Stimulated activated CD4-positive, alpha-beta T cell treated with anti-CD3 and anti-CD28 coated beads, Interleukin-12 subunit alpha, Interleukin-12 subunit beta, amount 100 ng/mL, for 48 hours (primary cell): ENCODE results near the gene MED10.
"Not testable (repeated sequence)": the region's sequence is repeated elsewhere in the genome, so short reads cannot be mapped to it uniquely, and the experiment has no call there.

ENCODE experiments used
- DNase-seq, 3 donors: peaks; one replicate each; pipeline ENCODE4 v3.0.0-alpha.2; 2020; ENCODE audit warnings: low read depth in 2 of 3, low spot score in 1 of 3

MED10 gene

GRCh38 chr5:6376974-6377520, 1.3 kb downstream of the MED10 start:
- DNase-seq = peak in 1 of 3 donors; percentile 12

GRCh38 chr5:6373081-6373846, 5.1 kb downstream of the MED10 start:
- DNase-seq = no peak

GRCh38 chr5:6372251-6373080, 5.9 kb downstream of the MED10 start:
- DNase-seq = no peak

DNA sequence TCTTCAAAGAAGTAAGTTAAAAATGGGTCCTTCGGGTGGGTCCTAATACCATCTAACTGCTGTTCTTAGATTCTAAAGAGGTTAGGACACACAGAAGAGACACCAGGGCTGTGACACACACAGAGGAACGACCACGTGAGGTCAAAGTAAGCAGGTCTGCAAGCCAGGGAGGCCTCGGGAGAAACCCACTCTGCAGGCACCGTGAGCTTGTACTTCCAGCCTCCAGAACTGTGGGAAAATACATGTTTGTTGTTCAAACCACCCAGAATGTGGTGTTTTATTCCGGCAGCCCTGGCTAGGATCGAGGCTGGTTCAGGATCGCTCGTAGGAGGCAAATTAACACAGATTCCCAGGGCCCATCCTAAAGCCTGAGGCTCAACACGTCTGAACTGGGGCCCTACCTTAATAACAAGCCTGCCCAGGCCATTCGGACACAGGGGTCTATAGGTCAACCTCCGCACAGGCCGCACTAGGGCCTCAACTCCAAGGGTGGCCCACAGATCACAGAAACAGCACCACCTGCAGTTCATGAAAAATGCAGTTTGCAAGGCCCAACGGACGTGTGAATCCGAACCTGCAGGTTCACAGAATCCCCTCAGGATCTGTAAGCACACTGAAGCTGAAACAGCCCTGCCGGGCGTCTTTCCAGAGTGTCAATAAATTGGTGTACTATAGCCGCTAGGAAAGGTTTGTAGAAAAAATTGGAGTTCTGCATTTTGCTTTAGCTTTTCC, 7.1 kb downstream of the MED10 start:
- DNase-seq = no peak

- DNase-seq = no peak
Observed at GRCh38 chr5:6370580-6370979, 7.8 kb downstream of the MED10 start.

DNA sequence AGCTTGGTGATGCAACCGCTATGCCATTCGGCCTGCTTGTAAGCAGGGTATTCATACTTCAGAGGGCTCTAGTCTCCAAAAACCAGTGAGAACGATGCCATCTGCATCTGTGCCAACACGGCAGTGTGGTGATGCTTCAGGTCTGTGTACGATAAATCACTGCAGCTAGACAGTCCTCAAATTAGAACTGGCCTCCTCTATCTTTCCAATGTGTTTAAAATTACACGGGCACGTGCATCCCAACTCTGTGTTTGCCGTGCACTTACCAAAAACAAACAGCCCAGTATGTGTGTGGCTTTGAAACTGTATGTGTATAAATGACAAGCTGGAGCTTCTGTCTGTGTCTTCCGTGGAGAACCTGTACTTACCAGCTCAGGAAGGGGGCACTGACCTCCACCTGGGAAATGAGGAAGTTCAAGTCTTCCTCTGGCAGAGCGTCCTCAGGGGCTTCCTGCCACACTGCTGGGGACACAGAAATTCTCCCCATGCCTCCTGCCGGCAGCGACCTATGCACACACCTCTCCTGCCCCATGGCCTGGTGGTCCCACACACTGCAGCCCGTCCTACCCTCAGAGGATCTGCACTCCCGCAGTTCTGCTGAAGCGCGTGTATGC, 12.3 kb downstream of the MED10 start:
- no peak for DNase-seq

DNA sequence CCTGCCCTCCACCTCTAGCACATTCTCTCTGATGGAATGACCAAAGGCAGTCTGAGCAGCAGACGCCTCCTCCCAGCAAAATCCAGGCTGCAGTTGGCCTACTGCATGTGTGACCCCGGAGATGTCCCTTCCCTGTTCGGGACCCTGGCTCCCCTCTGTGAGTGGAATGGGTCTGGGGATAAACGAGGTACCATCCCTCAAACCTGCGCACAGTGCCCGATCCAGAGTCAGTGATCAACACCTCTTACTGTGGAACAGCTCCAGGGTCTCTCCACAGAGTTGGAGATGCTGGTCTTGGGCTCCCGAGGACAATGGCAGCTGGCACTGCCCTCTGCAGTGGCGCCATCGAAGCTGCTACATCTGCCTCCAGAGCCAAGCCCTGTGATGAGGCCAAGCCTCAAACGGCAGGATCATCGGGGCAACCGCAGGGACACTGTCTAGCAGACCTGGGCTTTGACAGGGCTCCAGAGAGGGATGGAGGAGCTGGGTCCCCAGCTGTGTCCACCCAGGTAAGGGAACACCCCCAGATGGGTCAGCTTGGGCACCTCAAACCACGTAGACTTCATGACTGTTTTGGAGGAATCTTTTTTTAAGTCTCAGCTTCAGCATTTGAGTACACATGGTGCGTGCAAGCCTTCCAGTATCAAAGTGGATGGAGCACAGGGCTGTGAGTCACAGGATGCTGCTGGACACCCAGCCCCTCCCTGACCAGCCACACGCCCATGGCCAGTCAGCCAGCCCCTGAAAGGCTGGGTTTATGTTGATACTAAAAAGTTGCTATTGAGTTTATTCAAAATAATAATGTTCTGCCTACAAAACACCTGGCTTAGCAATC, 13.0 kb downstream of the MED10 start:
- no peak for DNase-seq

- DNase-seq = not testable (repeated sequence)
Observed at GRCh38 chr5:6363454-6364011, 14.8 kb downstream of the MED10 start.

DNA sequence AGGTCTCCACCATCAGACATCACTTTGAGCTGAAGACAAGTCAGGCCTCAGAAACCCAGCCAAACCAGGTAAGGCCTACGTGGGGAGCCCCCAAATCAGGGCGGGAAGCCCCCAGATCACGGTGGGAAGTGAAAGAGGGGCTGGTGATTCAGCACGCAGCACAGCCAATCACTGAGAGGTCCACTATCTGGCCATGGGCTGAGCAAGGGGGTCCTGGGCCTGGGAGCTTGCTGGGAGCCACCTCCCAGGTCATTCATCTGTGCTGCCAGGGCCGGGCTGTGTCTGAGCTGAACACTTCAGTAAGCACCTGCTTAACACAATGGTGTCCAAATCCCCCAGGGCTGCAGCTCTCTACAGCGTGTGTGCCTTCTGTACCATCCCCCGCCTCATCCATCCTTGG, 15.5 kb downstream of the MED10 start:
- DNase-seq = no peak

DNA sequence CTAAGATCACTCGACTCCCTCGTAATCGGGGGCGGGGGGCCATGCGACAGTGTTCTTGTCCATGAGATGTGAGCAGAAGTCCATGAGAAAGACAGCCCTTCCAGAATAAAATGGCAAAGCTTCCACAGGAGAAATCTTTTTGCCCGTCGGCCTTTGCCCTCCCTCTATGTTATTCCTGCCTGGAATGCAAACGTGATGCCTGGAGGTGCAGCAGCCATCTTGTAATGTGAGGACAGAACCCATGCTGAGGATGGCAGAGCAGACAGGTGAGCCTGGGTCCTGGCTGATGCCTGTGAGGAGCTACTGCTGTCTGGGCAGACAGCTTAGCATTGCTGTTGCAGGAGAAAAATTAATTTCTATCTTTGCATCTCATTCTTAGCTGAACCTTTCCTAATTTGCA, 17.2 kb downstream of the MED10 start:
- no peak for DNase-seq

DNA sequence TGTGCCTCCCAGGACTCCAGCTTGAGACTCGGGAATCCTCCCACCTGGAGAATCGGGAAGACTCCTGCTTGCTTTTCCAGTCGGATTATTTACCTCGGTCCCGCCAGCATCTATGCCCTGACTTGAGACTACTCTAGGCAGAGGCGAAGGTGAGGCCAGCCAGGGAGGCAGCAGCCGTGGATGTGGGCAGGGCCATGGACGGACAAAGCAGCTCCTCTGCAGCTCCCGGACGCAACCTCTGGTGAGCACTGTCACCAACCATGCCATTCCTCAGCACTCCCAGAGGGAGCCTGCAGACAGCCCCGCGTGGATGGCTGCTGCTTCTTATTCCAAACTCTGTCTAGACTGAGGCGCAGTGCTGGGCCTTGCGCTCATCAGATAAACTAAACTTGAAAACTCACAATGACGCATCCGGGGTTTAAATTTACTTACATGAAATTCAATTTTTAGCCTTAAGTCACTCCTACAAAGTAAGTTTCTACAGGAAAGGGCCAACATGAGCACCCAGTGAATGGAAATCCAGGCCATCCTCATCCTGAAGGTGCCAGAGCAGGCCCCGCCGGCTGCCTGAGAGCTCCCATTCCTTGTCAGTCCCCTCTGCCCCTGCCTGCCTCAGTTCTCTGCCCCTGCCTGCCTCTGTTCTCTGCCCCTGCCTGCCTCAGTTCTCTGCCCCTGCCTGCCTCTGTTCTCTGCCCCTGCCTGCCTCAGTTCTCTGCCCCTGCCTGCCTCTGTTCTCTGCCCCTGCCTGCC, 17.8 kb downstream of the MED10 start:
- no peak for DNase-seq

DNA sequence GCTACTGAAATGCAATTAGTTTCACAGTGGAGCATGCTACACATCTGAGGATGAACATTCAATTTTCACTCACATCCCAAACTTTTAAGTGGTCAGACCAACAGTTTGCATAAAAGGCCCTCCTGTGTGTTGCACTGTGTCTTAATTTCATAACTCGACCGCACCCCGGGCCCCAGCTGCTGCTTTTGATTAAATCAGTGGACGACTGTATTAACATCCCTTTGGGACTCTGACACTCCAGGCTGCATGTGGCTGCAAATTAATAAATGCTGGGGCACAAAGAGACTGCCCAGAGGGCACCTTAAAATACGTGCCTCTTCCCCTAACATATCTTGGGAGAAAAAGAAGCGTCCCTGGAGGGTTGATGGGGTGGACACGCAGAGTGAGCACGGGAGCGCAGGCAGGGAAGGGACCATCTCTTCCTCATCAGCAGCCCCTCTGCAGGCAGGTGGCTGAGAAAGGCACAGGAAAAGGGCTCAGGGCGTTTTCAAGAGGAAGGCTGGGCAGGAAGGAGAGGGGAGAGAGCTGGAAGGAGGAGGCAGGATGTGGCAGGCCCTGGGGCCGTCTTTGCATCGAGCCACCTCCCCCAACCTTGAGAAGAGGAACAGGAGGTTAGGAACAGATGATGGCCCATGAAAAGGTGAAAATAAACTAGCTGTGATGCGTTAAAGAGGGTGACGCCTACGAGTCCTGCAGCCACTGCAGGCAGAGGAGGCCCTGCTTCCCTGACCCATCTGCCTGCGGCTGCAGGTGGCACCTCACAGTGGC, 18.6 kb downstream of the MED10 start:
- DNase-seq = no peak

DNA sequence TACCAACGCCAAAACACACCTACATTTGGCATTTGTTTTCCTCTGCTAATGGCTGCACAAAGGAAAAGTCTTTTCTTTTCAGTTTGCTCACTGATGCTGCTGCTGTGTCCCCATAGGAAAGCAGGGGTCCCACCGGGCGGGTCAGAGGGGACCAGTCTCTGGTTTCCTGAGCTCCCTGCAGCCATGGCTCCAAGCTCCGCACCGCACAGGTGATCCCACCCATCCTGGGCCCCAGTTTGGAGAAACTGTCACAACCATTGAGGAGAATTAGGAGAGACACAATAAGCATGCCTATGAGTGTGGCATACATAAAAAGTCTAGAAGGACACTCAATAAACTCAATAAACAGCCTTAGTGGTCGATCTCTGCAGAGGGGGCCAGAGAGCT, 19.9 kb downstream of the MED10 start:
- DNase-seq = no peak

DNA sequence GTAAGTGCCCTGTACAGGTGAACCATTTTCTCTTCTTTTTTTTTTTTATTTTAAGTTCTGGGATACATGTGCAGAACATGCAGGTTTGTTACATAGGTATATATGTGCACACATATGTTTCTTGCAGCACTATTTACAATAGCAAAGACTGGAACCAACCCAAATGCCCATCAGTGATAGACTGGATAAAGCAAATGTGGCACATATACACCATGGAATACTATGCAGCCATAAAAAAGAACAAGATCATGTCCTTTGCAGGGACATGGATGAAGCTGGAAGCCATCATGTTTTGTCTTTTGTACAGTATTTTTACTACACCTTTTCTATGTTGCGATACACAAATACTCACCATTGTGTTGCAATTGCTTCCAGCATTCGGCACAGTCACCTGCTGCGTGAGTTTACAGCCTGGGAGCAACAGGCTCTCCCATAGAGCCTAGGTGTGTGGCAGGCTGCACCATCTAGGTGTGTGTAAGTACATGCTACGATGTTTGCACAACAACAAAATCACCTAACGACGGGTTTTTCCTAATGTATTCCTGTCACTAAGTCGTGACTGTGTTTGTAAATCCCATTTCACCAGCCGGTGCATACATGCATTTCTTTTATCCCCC, 20.4 kb downstream of the MED10 start:
- not testable (repeated sequence) for DNase-seq

GRCh38 chr5:6356578-6357164, 21.7 kb downstream of the MED10 start:
- DNase-seq = no peak

DNA sequence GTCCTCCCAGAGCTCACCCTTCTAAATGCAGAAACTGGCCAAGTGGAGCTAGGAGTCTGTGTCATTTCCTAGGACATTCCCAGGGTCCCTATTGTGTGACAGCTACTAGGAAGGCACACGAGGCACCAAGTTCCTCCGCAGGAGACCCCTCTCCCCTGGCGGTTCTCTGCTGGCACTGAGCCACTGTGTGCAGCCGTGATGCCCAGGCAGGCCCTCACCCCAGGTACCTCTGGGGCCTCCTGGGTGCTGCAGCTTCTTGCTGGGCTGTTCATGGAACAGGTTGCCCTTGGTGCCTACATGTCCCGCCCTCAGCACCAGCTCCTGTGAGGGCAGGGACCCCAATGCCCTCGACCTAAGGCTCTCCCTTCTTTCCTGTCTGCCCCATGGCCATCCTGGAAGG, 23.1 kb downstream of the MED10 start:
- DNase-seq = no peak

GRCh38 chr5:6354848-6355247, 23.5 kb downstream of the MED10 start:
- no peak for DNase-seq
